WTC11 (cell line): ENCODE measurements around the gene BCL7A. TPM values are rescaled to one million over a fixed set of nuclear protein-coding genes. Genes with fewer than 3 reads are reported as not detected.

Source experiments
- ATAC-seq: fragments of 200-7000 bp; cut with Tn5 transposase; 2 replicates; pipeline ENCODE4 v1.10.0; 2021; ENCODE audit warnings: mild to moderate bottlenecking, moderate library complexity
- CTCF ChIA-PET: fragments of 300-600 bp; sonication (Branson Sonifier 250); formaldehyde crosslinking; loops from one replicate; lab custom pipeline; 2021; ENCODE audit warnings: antibody characterized with exemption; lab: Charles Lee
- POLR2A ChIA-PET: fragments of 350-600 bp; sonication (Branson Sonifier 250); formaldehyde crosslinking; loops from one replicate; lab custom pipeline; 2021; ENCODE audit warnings: antibody characterized with exemption; lab: Charles Lee
- DNase-seq: peaks from one replicate; pipeline ENCODE4 v3.0.0; 2021; ENCODE audit warnings: low spot score
- H3K27ac Mint-ChIP-seq: 2 replicates; pipeline ENCODE4 v1.8.0; 2021; ENCODE audit warnings: mixed read lengths
- H3K27me3 Mint-ChIP-seq: 2 replicates; pipeline ENCODE4 v1.8.0; 2021; ENCODE audit warnings: low read depth, mild to moderate bottlenecking, moderate library complexity, mixed read lengths
- H3K36me3 Mint-ChIP-seq: 2 replicates; pipeline ENCODE4 v1.8.0; 2021; ENCODE audit warnings: mixed read lengths
- H3K4me1 Mint-ChIP-seq: 2 replicates; pipeline ENCODE4 v1.8.0; 2022; ENCODE audit warnings: mixed read lengths
- H3K4me3 Mint-ChIP-seq: 2 replicates; pipeline ENCODE4 v1.8.0; 2021; ENCODE audit warnings: mild to moderate bottlenecking, moderate library complexity, mixed read lengths
- H3K9me3 Mint-ChIP-seq: 2 replicates; pipeline ENCODE4 v1.8.0; 2021; ENCODE audit warnings: mixed read lengths
- AFF4 ChIP-seq: sonication (generic); formaldehyde crosslinking; IDR thresholded peaks from 2 replicates; pipeline ENCODE4 v1.8.1; 2023; ENCODE audit warnings: mild to moderate bottlenecking, missing genetic modification reagents, borderline replicate concordance
- E2F5 ChIP-seq: sonication (generic); formaldehyde crosslinking; IDR thresholded peaks from 2 replicates; pipeline ENCODE4 v1.8.1; 2022; ENCODE audit warnings: mild to moderate bottlenecking, moderate library complexity, missing genetic modification reagents
- NFYB ChIP-seq: sonication (generic); formaldehyde crosslinking; conservative IDR thresholded peaks from 2 replicates; pipeline ENCODE4 v1.8.0; 2022; ENCODE audit warnings: low read depth, missing genetic modification reagents
- NR2C2 ChIP-seq: sonication (generic); formaldehyde crosslinking; IDR thresholded peaks from 2 replicates; pipeline ENCODE4 v1.8.0; 2022; ENCODE audit warnings: mild to moderate bottlenecking, missing genetic modification reagents
- NR3C1 ChIP-seq: sonication (generic); formaldehyde crosslinking; conservative IDR thresholded peaks from 2 replicates; pipeline ENCODE4 v1.8.1; 2023; ENCODE audit warnings: low read depth, mild to moderate bottlenecking, missing genetic modification reagents
- RELA ChIP-seq: sonication (generic); formaldehyde crosslinking; IDR thresholded peaks from 2 replicates; pipeline ENCODE4 v1.8.1; 2022; ENCODE audit warnings: missing genetic modification reagents, mild to moderate bottlenecking, borderline replicate concordance
- SMAD4 ChIP-seq: sonication (generic); formaldehyde crosslinking; IDR thresholded peaks from 2 replicates; pipeline ENCODE4 v1.8.0; 2022; ENCODE audit warnings: mild to moderate bottlenecking, missing genetic modification reagents
- SOX15 ChIP-seq: fragments of 250-450 bp; sonication (Bioruptor Pico); IDR thresholded peaks from 2 replicates; pipeline ENCODE4 v1.9.0; 2021; ENCODE audit warnings: mild to moderate bottlenecking
- SP1 ChIP-seq: sonication (generic); formaldehyde crosslinking; conservative IDR thresholded peaks from 2 replicates; pipeline ENCODE4 v1.8.1; 2022; ENCODE audit warnings: missing genetic modification reagents
- TEAD4 ChIP-seq: sonication (generic); formaldehyde crosslinking; IDR thresholded peaks from 2 replicates; pipeline ENCODE4 v1.8.0; 2022; ENCODE audit warnings: mild to moderate bottlenecking, missing genetic modification reagents
- ZNF232 ChIP-seq: sonication (generic); formaldehyde crosslinking; IDR thresholded peaks from 2 replicates; pipeline ENCODE4 v1.8.0; 2022; ENCODE audit warnings: mild to moderate bottlenecking, missing genetic modification reagents
- ZNF263 ChIP-seq: sonication (generic); formaldehyde crosslinking; IDR thresholded peaks from 2 replicates; pipeline ENCODE4 v1.8.1; 2022; ENCODE audit warnings: low read depth, mild to moderate bottlenecking, moderate library complexity, missing genetic modification reagents
- ZNF671 ChIP-seq: fragments of 250-450 bp; sonication (Bioruptor Pico); IDR thresholded peaks from 2 replicates; pipeline ENCODE4 v1.8.0; 2021; ENCODE audit warnings: mild to moderate bottlenecking
- total RNA-seq: library from RNA; stranded (reverse); gene quantifications from 3 replicates; pipeline ENCODE4 v1.2.3, GENCODE V29; 2021
- TF ChIP-seq, protein P1 (sequence below): sonication (generic); formaldehyde crosslinking; IDR thresholded peaks from 2 replicates; pipeline ENCODE4 v1.8.1; 2022; ENCODE audit warnings: missing genetic modification reagents, borderline replicate concordance
- TF ChIP-seq, protein P2 (sequence below): sonication (generic); formaldehyde crosslinking; IDR thresholded peaks from 2 replicates; pipeline ENCODE4 v1.8.1; 2023; ENCODE audit warnings: mild to moderate bottlenecking, moderate library complexity, missing genetic modification reagents
- TF ChIP-seq, protein P3 (sequence below): sonication (generic); formaldehyde crosslinking; conservative IDR thresholded peaks from 2 replicates; pipeline ENCODE4 v1.8.1; 2022; ENCODE audit warnings: mild to moderate bottlenecking, missing genetic modification reagents

The BCL7A gene
- total RNA-seq, 1 experiment from 2014 or later, result 19.7 TPM

DNA sequence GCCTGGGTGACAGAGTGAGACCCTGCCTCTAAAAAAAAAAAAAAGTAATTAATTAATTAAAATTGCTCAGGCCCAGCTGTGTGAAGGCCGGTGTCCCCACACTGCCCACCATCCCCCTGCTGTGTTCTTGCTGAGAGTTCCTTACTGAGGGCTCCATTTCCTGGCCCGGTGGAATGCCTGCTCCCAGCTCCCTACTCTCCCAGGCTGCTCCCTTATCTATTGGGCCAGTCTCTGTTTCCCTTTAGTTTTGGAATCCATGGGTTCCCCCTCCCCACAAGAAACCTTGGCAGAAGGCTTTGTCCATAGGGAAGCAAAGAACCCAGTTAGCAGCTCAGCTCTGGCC, 75.9 kb downstream of the BCL7A start (continued):
- TF ChIP-seq, protein P1, sequence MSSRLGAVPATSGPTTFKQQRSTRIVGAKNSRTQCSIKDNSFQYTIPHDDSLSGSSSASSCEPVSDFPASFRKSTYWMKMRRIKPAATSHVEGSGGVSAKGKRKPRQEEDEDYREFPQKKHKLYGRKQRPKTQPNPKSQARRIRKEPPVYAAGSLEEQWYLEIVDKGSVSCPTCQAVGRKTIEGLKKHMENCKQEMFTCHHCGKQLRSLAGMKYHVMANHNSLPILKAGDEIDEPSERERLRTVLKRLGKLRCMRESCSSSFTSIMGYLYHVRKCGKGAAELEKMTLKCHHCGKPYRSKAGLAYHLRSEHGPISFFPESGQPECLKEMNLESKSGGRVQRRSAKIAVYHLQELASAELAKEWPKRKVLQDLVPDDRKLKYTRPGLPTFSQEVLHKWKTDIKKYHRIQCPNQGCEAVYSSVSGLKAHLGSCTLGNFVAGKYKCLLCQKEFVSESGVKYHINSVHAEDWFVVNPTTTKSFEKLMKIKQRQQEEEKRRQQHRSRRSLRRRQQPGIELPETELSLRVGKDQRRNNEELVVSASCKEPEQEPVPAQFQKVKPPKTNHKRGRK (CRISPR knock-in tag), result no peak
- no peak for TF ChIP-seq SP1 (CRISPR knock-in tag)
- TF ChIP-seq, all 79 proteins: peak for 0

DNA sequence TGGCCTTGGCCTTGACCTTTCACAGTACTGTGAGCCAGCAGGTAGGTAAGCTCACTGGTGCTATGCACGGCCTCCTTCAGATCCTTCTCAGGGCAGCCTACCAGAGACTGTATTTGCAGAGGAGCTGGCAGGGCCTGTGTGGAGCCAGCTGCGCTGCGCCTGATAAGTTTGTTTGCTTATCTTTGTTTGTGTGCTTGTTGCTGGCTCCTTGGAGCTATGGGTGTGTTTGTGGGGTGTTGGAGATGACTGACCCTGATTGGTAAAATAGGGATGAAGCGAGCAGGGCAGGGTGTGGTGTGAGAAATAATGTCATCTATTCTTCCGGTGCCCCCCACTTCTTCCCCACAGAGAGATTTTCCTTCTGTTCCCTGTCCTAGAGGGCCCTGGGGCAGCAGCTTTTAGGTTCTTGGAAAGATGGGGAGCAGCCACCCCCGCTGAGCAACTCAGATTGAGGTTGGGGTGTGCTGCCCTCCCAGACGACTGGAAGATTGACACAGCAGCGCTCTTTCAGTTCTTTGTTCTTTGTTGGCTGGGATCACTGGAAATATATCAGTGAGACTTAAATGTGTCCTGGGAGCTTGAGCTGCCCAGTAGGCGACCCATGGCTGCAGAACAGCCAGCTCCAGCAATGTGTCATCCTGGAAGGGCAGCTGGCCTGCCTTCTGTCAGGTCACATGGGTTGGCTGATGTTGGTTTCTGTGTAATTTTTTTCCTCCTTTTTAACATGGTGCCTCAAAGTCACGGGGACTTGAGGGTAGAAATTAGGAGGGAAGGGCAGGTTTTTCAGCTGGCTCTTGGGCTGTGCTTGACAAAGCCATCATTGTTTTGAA, 76.5 kb downstream of the BCL7A start:
- TF ChIP-seq, protein P2, sequence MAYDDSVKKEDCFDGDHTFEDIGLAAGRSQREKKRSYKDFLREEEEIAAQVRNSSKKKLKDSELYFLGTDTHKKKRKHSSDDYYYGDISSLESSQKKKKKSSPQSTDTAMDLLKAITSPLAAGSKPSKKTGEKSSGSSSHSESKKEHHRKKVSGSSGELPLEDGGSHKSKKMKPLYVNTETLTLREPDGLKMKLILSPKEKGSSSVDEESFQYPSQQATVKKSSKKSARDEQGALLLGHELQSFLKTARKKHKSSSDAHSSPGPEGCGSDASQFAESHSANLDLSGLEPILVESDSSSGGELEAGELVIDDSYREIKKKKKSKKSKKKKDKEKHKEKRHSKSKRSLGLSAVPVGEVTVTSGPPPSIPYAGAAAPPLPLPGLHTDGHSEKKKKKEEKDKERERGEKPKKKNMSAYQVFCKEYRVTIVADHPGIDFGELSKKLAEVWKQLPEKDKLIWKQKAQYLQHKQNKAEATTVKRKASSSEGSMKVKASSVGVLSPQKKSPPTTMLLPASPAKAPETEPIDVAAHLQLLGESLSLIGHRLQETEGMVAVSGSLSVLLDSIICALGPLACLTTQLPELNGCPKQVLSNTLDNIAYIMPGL (CRISPR knock-in tag), result no peak
- TF ChIP-seq ZNF671 (no peak), SMAD4 (CRISPR knock-in tag) (no peak), E2F5 (CRISPR knock-in tag) (no peak), NR2C2 (CRISPR knock-in tag) (no peak), ZNF263 (no peak), NFYB (CRISPR knock-in tag) (no peak), SOX15 (CRISPR knock-in tag) (no peak), AFF4 (CRISPR knock-in tag) (no peak), RELA (no peak), ZNF232 (CRISPR knock-in tag) (no peak), NR3C1 (no peak), TEAD4 (CRISPR knock-in tag) (no peak)
- TF ChIP-seq, protein P1 (CRISPR knock-in tag), result no peak
- TF ChIP-seq, protein P3, sequence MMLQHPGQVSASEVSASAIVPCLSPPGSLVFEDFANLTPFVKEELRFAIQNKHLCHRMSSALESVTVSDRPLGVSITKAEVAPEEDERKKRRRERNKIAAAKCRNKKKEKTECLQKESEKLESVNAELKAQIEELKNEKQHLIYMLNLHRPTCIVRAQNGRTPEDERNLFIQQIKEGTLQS (CRISPR knock-in tag), result no peak
- peaks cover 5% of the 10 kb centered on the region for H3K9me3 Mint-ChIP-seq
- DNase-seq (no peak), ATAC-seq (peak; percentile 68)
- POLR2A ChIA-PET, result interaction anchor here (0.8 kb wide), 1 partner anchor 17 kb away, joined by 4 read pairs; no protein-coding TSS in a partner anchor
- CTCF ChIA-PET, result interaction anchor here (0.6 to 2.3 kb wide), 10 partner anchors 9 to 701 kb away, joined by 3 to 18 read pairs (median 4); partner anchors contain the start of gene CFAP251
- H3K4me3 Mint-ChIP-seq, result no peak overlapping the region
- H3K4me1 Mint-ChIP-seq, result peaks cover 37% of the 10 kb centered on the region
- H3K27me3 Mint-ChIP-seq, result no peaks in the 10 kb centered on the region
- H3K27ac Mint-ChIP-seq, result peak overlapping the region; percentile 93
- H3K36me3 Mint-ChIP-seq, result peaks cover 10% of the 10 kb centered on the region
